22Rv1 (cell line): ENCODE data around the gene CHAD.

Source experiments
- H3K27ac ChIP-seq: fragments of 450-650 bp; 2 replicates; pipeline ENCODE4 v1.5.1; 2017
- CTCF ChIP-seq: fragments of 450-650 bp; IDR thresholded peaks from 2 replicates; pipeline ENCODE4 v1.5.1; 2017; ENCODE audit warnings: mild to moderate bottlenecking
- ZFX ChIP-seq: fragments of 450-650 bp; IDR thresholded peaks from 2 replicates; pipeline ENCODE4 v1.6.1; 2017; ENCODE audit warnings: antibody characterized with exemption, borderline replicate concordance

Gene CHAD

GRCh38 chr17:50468304-50469207 is at the start of gene CHAD:
Gene CHAD, minus strand, starts transcription at chr17:50468880. Its CDS starts 67 bp downstream, at chr17:50468813.
- H3K27ac ChIP-seq: no peak within 1 kb of the TSS
- TF ChIP-seq CTCF (no peak), ZFX (no peak)

GRCh38 chr17:50517504-50518383 is 49.1 kb upstream of the CHAD start:
- TF ChIP-seq CTCF (no peak), ZFX (no peak)
- no peak overlapping the region for H3K27ac ChIP-seq

- no peak overlapping the region for H3K27ac ChIP-seq
- TF ChIP-seq CTCF (no peak), ZFX (no peak)
Observed at GRCh38 chr17:50517011-50517410, 48.3 kb upstream of the CHAD start.

- no peak for TF ChIP-seq ZFX
- no peak for TF ChIP-seq CTCF
- H3K27ac ChIP-seq: no peak overlapping the region
Observed at GRCh38 chr17:50514936-50515702, 46.4 kb upstream of the CHAD start.

- H3K27ac ChIP-seq: no peak overlapping the region
- TF ChIP-seq CTCF (no peak), ZFX (no peak)
Observed at GRCh38 chr17:50514388-50514787, 45.7 kb upstream of the CHAD start.

- TF ChIP-seq CTCF (no peak), ZFX (no peak)
- no peak overlapping the region for H3K27ac ChIP-seq
Observed at GRCh38 chr17:50513495-50513894, 44.8 kb upstream of the CHAD start.
